NB4 (cell line): ENCODE data around the gene TMEM120B.

Experiments
- DNase-seq: peaks from one replicate; pipeline ENCODE4 v3.0.0; 2010; ENCODE audit warnings: low read depth
- H3K4me3 ChIP-seq: one replicate; pipeline ENCODE4 v1.5.1; 2011; ENCODE audit warnings: mild to moderate bottlenecking, low read depth, low read length, moderate library complexity
- MAX ChIP-seq: IDR thresholded peaks from 2 replicates; pipeline ENCODE4 v1.6.1; 2011; ENCODE audit warnings: low read depth, low read length
- MYC ChIP-seq: IDR thresholded peaks from 2 replicates; pipeline ENCODE4 v1.6.1; 2011; ENCODE audit warnings: low read depth, low read length
- POLR2A ChIP-seq: IDR thresholded peaks from 2 replicates; pipeline ENCODE4 v1.6.1; 2011; ENCODE audit warnings: mild to moderate bottlenecking; ENCODE audit not compliant: insufficient read length; ENCODE audit errors: extremely low read depth
- TF ChIP-seq, protein P1 (sequence below): IDR thresholded peaks from one replicate; pipeline ENCODE4 v1.5.1; 2012; ENCODE audit warnings: low read depth, low read length

Gene TMEM120B

GRCh38 chr12:121720762-121721161, 8.2 kb downstream of the TMEM120B start:
- DNase-seq, result no peak
- H3K4me3 ChIP-seq, result no peak overlapping the region
- TF ChIP-seq POLR2A (no peak), MAX (no peak), MYC (no peak)
- TF ChIP-seq, protein P1, sequence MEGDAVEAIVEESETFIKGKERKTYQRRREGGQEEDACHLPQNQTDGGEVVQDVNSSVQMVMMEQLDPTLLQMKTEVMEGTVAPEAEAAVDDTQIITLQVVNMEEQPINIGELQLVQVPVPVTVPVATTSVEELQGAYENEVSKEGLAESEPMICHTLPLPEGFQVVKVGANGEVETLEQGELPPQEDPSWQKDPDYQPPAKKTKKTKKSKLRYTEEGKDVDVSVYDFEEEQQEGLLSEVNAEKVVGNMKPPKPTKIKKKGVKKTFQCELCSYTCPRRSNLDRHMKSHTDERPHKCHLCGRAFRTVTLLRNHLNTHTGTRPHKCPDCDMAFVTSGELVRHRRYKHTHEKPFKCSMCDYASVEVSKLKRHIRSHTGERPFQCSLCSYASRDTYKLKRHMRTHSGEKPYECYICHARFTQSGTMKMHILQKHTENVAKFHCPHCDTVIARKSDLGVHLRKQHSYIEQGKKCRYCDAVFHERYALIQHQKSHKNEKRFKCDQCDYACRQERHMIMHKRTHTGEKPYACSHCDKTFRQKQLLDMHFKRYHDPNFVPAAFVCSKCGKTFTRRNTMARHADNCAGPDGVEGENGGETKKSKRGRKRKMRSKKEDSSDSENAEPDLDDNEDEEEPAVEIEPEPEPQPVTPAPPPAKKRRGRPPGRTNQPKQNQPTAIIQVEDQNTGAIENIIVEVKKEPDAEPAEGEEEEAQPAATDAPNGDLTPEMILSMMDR, result no peak

- TF ChIP-seq, protein P1, result no peak
- TF ChIP-seq POLR2A (no peak), MAX (no peak), MYC (no peak)
- no peak for DNase-seq
Observed at GRCh38 chr12:121722511-121722910, 10.0 kb downstream of the TMEM120B start.

GRCh38 chr12:121723200-121723599, 10.6 kb downstream of the TMEM120B start:
- no peak for TF ChIP-seq MAX
- no peak for TF ChIP-seq MYC
- TF ChIP-seq, protein P1, result no peak
- H3K4me3 ChIP-seq, result no peak overlapping the region
- no peak for DNase-seq

More at GRCh38 chr12:121722511-121722910, 10.0 kb downstream of the TMEM120B start:
- no peak overlapping the region for H3K4me3 ChIP-seq

DNA sequence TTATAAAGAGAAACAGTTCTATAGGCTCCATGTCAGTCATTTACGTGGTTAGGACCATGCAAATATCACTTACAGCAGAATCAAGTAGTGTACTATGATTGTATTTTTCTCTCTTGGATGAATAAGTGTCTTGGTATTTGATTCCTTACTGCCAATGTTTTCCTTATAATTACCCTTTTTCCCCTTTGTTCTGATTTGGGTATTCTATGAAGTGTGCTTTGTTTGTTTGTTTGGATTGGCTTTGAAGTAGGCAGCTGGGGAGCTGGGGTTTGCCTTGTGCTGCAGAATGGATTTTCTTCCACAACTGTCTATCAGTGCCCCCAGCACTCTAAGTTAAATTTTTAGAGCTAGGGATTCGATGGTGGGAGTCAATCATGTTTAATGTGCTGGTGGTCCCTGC, 12.4 kb downstream of the TMEM120B start:
- no peak overlapping the region for H3K4me3 ChIP-seq
- no peak for DNase-seq
- TF ChIP-seq POLR2A (no peak), MYC (no peak), MAX (no peak)
- TF ChIP-seq, protein P1, result no peak

DNA sequence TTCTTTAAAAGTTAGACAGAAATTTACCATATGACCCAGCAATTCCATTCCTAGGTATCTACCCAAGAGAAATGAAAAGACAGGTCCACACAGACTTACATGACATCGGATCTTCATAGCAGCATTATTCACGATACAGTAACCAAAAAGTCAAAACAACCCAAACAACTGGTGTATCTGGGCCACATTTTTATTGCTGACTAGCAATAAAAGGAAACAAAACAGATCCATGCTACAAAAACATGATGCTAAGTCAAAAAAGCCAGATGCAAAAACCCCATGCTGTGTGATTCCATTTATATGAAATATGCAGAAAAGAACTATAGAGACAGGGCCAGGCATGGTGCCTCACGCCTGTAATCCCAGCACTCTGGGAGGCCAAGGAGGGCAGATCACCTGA, 12.9 kb downstream of the TMEM120B start:
- no peak overlapping the region for H3K4me3 ChIP-seq
- TF ChIP-seq POLR2A (no peak), MAX (no peak), MYC (no peak)
- TF ChIP-seq, protein P1, result no peak
- DNase-seq, result no peak

DNA sequence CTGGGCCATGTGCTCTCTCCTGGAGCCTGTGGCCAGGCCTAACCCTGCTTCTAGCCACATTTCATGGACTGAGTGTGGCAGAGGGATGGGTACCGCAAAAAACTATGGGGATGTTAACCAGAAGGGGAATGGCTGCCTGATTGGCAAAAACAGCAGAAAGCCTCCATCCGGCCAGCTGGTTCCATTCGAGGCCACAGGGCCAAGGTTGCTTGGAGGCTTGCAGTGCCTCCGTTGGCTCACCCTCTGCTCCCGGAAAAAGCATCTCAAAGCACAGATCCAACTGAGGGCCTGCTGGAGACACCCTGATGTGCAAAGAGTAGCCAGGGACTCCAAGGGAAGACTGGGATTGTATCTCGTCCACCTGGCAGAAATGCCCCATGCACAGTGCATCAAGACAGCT, 16.5 kb downstream of the TMEM120B start:
- no peak overlapping the region for H3K4me3 ChIP-seq
- no peak for DNase-seq
- TF ChIP-seq MAX, result no peak
- TF ChIP-seq, protein P1, result no peak
- no peak for TF ChIP-seq POLR2A
- no peak for TF ChIP-seq MYC
